Activated B cell treated with CpG ODN at 0.5 μM for 24 hours (primary cell): ENCODE data around the gene TMEM117. TPM values are rescaled to one million over a fixed set of nuclear protein-coding genes. Genes with fewer than 3 reads are reported as not detected.

Source experiments
- ATAC-seq: fragments of 200-7000 bp; cut with Tn5 transposase; one replicate; pipeline ENCODE4 v1.10.0; 2021; ENCODE audit warnings: low read depth, mild to moderate bottlenecking, moderate library complexity
- CTCF ChIA-PET: fragments of 350-600 bp; sonication (Branson Sonifier 250); formaldehyde crosslinking; loops from one replicate; lab custom pipeline; 2021; ENCODE audit warnings: antibody characterized with exemption; lab: Charles Lee
- POLR2A ChIA-PET: fragments of 350-600 bp; sonication (Branson Sonifier 250); formaldehyde crosslinking; loops from one replicate; lab custom pipeline; 2021; ENCODE audit warnings: antibody characterized with exemption; lab: Charles Lee
- DNase-seq: peaks from one replicate; pipeline ENCODE4 v3.0.0; 2022
- H3K27ac Mint-ChIP-seq: one replicate; pipeline ENCODE4 v1.8.0; 2020; ENCODE audit warnings: mixed read lengths
- H3K27me3 Mint-ChIP-seq: one replicate; pipeline ENCODE4 v1.8.0; 2021; ENCODE audit warnings: mixed read lengths
- H3K36me3 Mint-ChIP-seq: one replicate; pipeline ENCODE4 v1.8.0; 2021; ENCODE audit warnings: low read depth, mixed read lengths
- H3K4me1 Mint-ChIP-seq: one replicate; pipeline ENCODE4 v1.8.0; 2021; ENCODE audit warnings: mixed read lengths
- H3K4me3 Mint-ChIP-seq: one replicate; pipeline ENCODE4 v1.8.0; 2020; ENCODE audit warnings: mild to moderate bottlenecking, mixed read lengths
- H3K9me3 Mint-ChIP-seq: one replicate; pipeline ENCODE4 v1.8.0; 2020; ENCODE audit warnings: mixed read lengths
- intact Hi-C: fragments of 100-400 bp; cut with micrococcal nuclease; formaldehyde crosslinking; loops from one replicate; pipeline ENCODE4 v1.15.1; 2024
- total RNA-seq: library from RNA; stranded (reverse); gene quantifications from 2 replicates; pipeline ENCODE4 v1.2.3, GENCODE V29; 2022
- TF ChIP-seq, protein P1 (sequence below): fragments of 200-600 bp; IDR thresholded peaks from one replicate; pipeline ENCODE4 v1.8.0; 2022; ENCODE audit warnings: antibody characterized with exemption, mild to moderate bottlenecking

The TMEM117 gene
- total RNA-seq, 1 donor from 2014 or later = 4.8 TPM

- Mint-ChIP-seq H3K27ac (no peak overlapping the region), H3K9me3 (peaks cover 6% of the 10 kb centered on the region), H3K4me3 (no peak overlapping the region), H3K36me3 (peaks cover 5% of the 10 kb centered on the region), H3K27me3 (no peaks in the 10 kb centered on the region), H3K4me1 (no peaks in the 10 kb centered on the region)
- TF ChIP-seq, protein P1, sequence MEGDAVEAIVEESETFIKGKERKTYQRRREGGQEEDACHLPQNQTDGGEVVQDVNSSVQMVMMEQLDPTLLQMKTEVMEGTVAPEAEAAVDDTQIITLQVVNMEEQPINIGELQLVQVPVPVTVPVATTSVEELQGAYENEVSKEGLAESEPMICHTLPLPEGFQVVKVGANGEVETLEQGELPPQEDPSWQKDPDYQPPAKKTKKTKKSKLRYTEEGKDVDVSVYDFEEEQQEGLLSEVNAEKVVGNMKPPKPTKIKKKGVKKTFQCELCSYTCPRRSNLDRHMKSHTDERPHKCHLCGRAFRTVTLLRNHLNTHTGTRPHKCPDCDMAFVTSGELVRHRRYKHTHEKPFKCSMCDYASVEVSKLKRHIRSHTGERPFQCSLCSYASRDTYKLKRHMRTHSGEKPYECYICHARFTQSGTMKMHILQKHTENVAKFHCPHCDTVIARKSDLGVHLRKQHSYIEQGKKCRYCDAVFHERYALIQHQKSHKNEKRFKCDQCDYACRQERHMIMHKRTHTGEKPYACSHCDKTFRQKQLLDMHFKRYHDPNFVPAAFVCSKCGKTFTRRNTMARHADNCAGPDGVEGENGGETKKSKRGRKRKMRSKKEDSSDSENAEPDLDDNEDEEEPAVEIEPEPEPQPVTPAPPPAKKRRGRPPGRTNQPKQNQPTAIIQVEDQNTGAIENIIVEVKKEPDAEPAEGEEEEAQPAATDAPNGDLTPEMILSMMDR = no peak
- ATAC-seq = no peak
- intact Hi-C loops = no loop called here
- no peak for DNase-seq
- POLR2A ChIA-PET = no interaction called here
- CTCF ChIA-PET = no interaction called here
Observed at GRCh38 chr12:43969882-43970281, 134.0 kb downstream of the TMEM117 start.

GRCh38 chr12:43973385-43973784 is 137.5 kb downstream of the TMEM117 start:
- Mint-ChIP-seq H3K27ac (no peak overlapping the region), H3K4me1 (no peaks in the 10 kb centered on the region), H3K9me3 (peaks cover 11% of the 10 kb centered on the region), H3K36me3 (peaks cover 9% of the 10 kb centered on the region), H3K27me3 (no peaks in the 10 kb centered on the region), H3K4me3 (no peak overlapping the region)
- TF ChIP-seq, protein P1 = no peak
- CTCF ChIA-PET = no interaction called here
- no peak for DNase-seq
- POLR2A ChIA-PET = no interaction called here
- no peak for ATAC-seq
- intact Hi-C loops = no loop called here

DNA sequence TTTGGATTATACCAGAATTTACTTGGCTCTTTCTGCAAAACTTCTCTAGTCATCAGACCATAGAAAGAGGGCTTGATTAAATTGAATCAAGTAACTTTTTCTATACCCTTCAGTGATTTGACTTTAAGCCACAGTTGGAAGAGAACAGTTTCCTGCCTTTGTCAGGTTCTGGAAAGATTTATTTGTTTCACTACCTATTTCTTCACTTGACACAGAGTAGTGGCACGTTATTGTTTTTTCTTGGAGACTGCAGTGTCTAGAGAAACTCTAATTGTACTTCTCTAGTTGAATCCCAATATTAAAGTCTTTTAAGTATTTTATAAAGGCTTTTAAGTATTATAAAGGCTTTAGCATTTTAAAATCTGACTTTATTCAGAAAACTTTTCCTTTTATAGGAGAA is 138.1 kb downstream of the TMEM117 start:
- Mint-ChIP-seq H3K4me1 (no peaks in the 10 kb centered on the region), H3K36me3 (peaks cover 9% of the 10 kb centered on the region), H3K27me3 (no peaks in the 10 kb centered on the region), H3K4me3 (no peak overlapping the region), H3K9me3 (peaks cover 16% of the 10 kb centered on the region), H3K27ac (no peak overlapping the region)
- CTCF ChIA-PET = no interaction called here
- DNase-seq = no peak
- POLR2A ChIA-PET = no interaction called here
- TF ChIP-seq, protein P1 = no peak
- intact Hi-C loops = no loop called here
- no peak for ATAC-seq

DNA sequence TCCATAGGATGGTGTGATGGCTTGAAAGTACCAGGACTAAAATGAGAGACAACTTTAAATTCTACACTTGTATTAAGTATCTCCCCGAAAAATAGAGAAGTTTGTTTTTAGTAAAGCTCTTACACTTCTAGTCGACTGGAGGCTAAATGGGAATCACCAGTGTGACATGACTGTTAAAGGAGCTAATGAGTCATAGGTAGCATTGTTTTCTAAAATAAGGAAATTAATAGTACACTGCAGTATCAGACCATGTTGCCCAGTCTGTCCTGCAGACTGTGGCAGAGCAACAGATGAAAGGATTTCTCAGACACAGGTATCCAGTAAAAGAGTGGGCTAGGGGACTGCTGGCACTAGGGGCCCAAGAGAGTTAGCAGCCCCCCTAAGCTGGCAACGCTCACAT is 140.1 kb downstream of the TMEM117 start:
- intact Hi-C loops = no loop called here
- ATAC-seq = no peak
- ChIA-PET CTCF (interaction anchor here (1.2 kb wide), 1 partner anchor 39 kb away, joined by 3 read pairs; no protein-coding TSS in a partner anchor), POLR2A (no interaction called here)
- Mint-ChIP-seq H3K4me3 (no peak overlapping the region), H3K36me3 (peaks cover 13% of the 10 kb centered on the region), H3K27ac (no peak overlapping the region), H3K27me3 (no peaks in the 10 kb centered on the region), H3K4me1 (no peaks in the 10 kb centered on the region), H3K9me3 (peaks cover 22% of the 10 kb centered on the region)
- DNase-seq = no peak
- TF ChIP-seq, protein P1 = no peak

- peaks cover 20% of the 10 kb centered on the region for H3K9me3 Mint-ChIP-seq
- intact Hi-C loops = no loop called here
- H3K4me3 Mint-ChIP-seq = no peak overlapping the region
- no peaks in the 10 kb centered on the region for H3K4me1 Mint-ChIP-seq
- DNase-seq (no peak), ATAC-seq (no peak)
- TF ChIP-seq, protein P1 = no peak
- ChIA-PET CTCF (no interaction called here), POLR2A (no interaction called here)
- peaks cover 9% of the 10 kb centered on the region for H3K36me3 Mint-ChIP-seq
- no peaks in the 10 kb centered on the region for H3K27me3 Mint-ChIP-seq
- no peak overlapping the region for H3K27ac Mint-ChIP-seq
Observed at GRCh38 chr12:43978556-43978955, 142.7 kb downstream of the TMEM117 start.
